NCI-H187 treated with DMSO at 0.1 percent for 48 hours (cell line): ENCODE measurements around the gene PLEKHJ1.

Source experiments
- DNase-seq: peaks from one replicate; lab custom pipeline; 2025; lab: John Stamatoyannopoulos, UW

PLEKHJ1 gene

GRCh38 chr19:2234996-2235380, 1.1 kb downstream of the PLEKHJ1 start:
- DNase-seq: no peak

- no peak for DNase-seq
These were observed 2.4 kb downstream of the PLEKHJ1 start for GRCh38 chr19:2233601-2234280.

- no peak for DNase-seq
These were observed 3.6 kb downstream of the PLEKHJ1 start for GRCh38 chr19:2232286-2233151.

- DNase-seq: no peak
These were observed 4.4 kb downstream of the PLEKHJ1 start for GRCh38 chr19:2231621-2232221.

GRCh38 chr19:2230807-2231533, 5.2 kb downstream of the PLEKHJ1 start:
- DNase-seq: no peak

GRCh38 chr19:2230033-2230531, 6.0 kb downstream of the PLEKHJ1 start:
- DNase-seq: no peak

GRCh38 chr19:2229103-2230032, 6.8 kb downstream of the PLEKHJ1 start:
- DNase-seq: no peak

- no peak for DNase-seq
These were observed 7.7 kb downstream of the PLEKHJ1 start for GRCh38 chr19:2228157-2229030.

- no peak for DNase-seq
These were observed 8.5 kb downstream of the PLEKHJ1 start for GRCh38 chr19:2227415-2228156.

GRCh38 chr19:2226840-2227360, 9.2 kb downstream of the PLEKHJ1 start:
- DNase-seq: no peak

GRCh38 chr19:2226051-2226839, 9.9 kb downstream of the PLEKHJ1 start:
- no peak for DNase-seq

- DNase-seq: no peak
These were observed 10.6 kb downstream of the PLEKHJ1 start for GRCh38 chr19:2225415-2226050.

GRCh38 chr19:2224754-2225349, 11.3 kb downstream of the PLEKHJ1 start:
- DNase-seq: no peak

- no peak for DNase-seq
These were observed 12.2 kb downstream of the PLEKHJ1 start for GRCh38 chr19:2223959-2224358.

GRCh38 chr19:2223391-2223790, 12.7 kb downstream of the PLEKHJ1 start:
- no peak for DNase-seq

- no peak for DNase-seq
These were observed 14.2 kb downstream of the PLEKHJ1 start for GRCh38 chr19:2221918-2222317.

- no peak for DNase-seq
These were observed 14.8 kb downstream of the PLEKHJ1 start for GRCh38 chr19:2221250-2221831.
